ENCODE data around the gene POP7. TPM values are rescaled to one million over a fixed set of nuclear protein-coding genes. Genes with fewer than 3 reads are reported as not detected.
"Not testable (repeated sequence)": the region's sequence is repeated elsewhere in the genome, so short reads cannot be mapped to it uniquely, and the experiment has no call there.

POP7 gene
- total RNA-seq (10 to 100 TPM; 24.1 to 41.3 (median 28.9) TPM), polyA plus RNA-seq (10 to 100 TPM; 42.1 to 62.4 TPM)
- long read RNA-seq, donor 1, transcript POP7-201 (2 exons, 927 nt), result major isoform, 25 of 30 reads
- long read RNA-seq, donor 1, partial matches to known transcripts, result 4 of 30 reads
- long read RNA-seq, donor 1, other reads (novel, unspliced or antisense), result 0 of 30 reads
- long read RNA-seq, donor 2, transcript POP7-201 (2 exons, 927 nt), result major isoform, 39 of 40 reads
- long read RNA-seq, donor 2, partial matches to known transcripts, result 0 of 40 reads
- long read RNA-seq, donor 2, other reads (novel, unspliced or antisense), result 1 of 40 reads
- long read RNA-seq, donor 3, transcript POP7-201 (2 exons, 927 nt), result major isoform, 21 of 24 reads
- long read RNA-seq, donor 3, partial matches to known transcripts, result 3 of 24 reads
- long read RNA-seq, donor 3, other reads (novel, unspliced or antisense), result 0 of 24 reads

GRCh38 chr7:100705753-100706671, at the start of gene POP7:
TSS of gene POP7 (plus strand) at chr7:100706121. CDS start at chr7:100706831, 710 bp downstream.
- H3K36me3 ChIP-seq, result peaks cover 0 to 16% (median 7%) of the 10 kb centered on the region in 9 donors
- ATAC-seq, result peak; percentile 96 to 99 (median 98)
- peak within 1 kb of the TSS; percentile 53 to 88 (median 77) for H3K4me3 ChIP-seq
- peak; percentile 99 to 100 (median 99) for DNase-seq
- peaks cover 0 to 28% (median 18%) of the 10 kb centered on the region in 12 donors for H3K4me1 ChIP-seq
- intact Hi-C loops (cut with DNase I), result loop anchor here in 9 of 10 donors (1.0 to 10.0 kb wide), 7 partner anchors 13 to 349 kb away; partner anchors contain the start of gene SLC12A9 (in 9 of the 9)
- WGBS, 4 donors, result 0 to 1% (median 1%) methylated on average over 61 to 86 of the region's 86 CpGs
- H3K9me3 ChIP-seq, result no peaks in the 10 kb centered on the region
- no peak for TF ChIP-seq CTCF (IDR thresholded peaks at IDR 0.05)
- TF ChIP-seq POLR2A (IDR thresholded peaks at IDR 0.05), result peak in 1 of 2 donors; percentile 71
- peak within 1 kb of the TSS; percentile 91 to 99 (median 94) for H3K27ac ChIP-seq
- no peaks in the 10 kb centered on the region for H3K27me3 ChIP-seq

GRCh38 chr7:100662194-100662776, 43.6 kb upstream of the POP7 start:
- 72 to 84% (median 74%) methylated on average over 12 of the region's 12 CpGs for WGBS, 4 donors
- H3K27ac ChIP-seq; intact Hi-C loops (cut with DNase I); H3K9me3 ChIP-seq; H3K36me3 ChIP-seq; H3K4me1 ChIP-seq; H3K4me3 ChIP-seq; ATAC-seq: not testable (repeated sequence)
- DNase-seq, result peak in 1 of 5 donors; percentile 33
- peaks cover 1 to 26% (median 8%) of the 10 kb centered on the region in 9 donors for H3K27me3 ChIP-seq

- Histone ChIP-seq H3K4me1 (no peaks in the 10 kb centered on the region), H3K4me3 (no peak overlapping the region), H3K36me3 (no peaks in the 10 kb centered on the region), H3K27ac (no peak overlapping the region), H3K9me3 (no peaks in the 10 kb centered on the region), H3K27me3 (peaks cover 0 to 4% (median 0%) of the 10 kb centered on the region in 9 donors)
- WGBS, 4 donors, result 91 to 97% (median 93%) methylated on average over 5 of the region's 5 CpGs
- TF ChIP-seq POLR2A (IDR thresholded peaks at IDR 0.05), result no peak
- TF ChIP-seq CTCF (IDR thresholded peaks at IDR 0.05), result no peak
- ATAC-seq (no peak), DNase-seq (peak in 1 of 5 donors; percentile 1)
- intact Hi-C loops (cut with DNase I), result loop anchor here in 1 of 10 donors (5.0 kb wide), 1 partner anchor 38 kb away; no protein-coding TSS in a partner anchor
These were observed 40.7 kb upstream of the POP7 start for GRCh38 chr7:100665168-100665726.
